Transverse colon (tissue), 4 donors: ENCODE results near the gene CTNNA1. TPM values are rescaled to one million over a fixed set of nuclear protein-coding genes. Genes with fewer than 3 reads are reported as not detected.

Experiments used
- DNase-seq: peaks from one replicate; pipeline ENCODE4 v3.0.0-alpha.2; 2019
- H3K27ac ChIP-seq, 4 donors: fragments of 200-600 bp; sonication (generic); 2 replicates each; pipeline ENCODE4 v1.5.1; 2016 to 2018; ENCODE audit warnings: inconsistent platforms in 4 of 4
- H3K27me3 ChIP-seq: fragments of 200-600 bp; sonication (generic); 2 replicates; pipeline ENCODE4 v1.5.1; 2017; ENCODE audit warnings: inconsistent platforms
- H3K36me3 ChIP-seq, 4 donors: fragments of 200-600 bp; sonication (generic); 2 replicates each; pipeline ENCODE4 v1.5.1; 2017 to 2019; ENCODE audit warnings: inconsistent platforms in 4 of 4
- H3K4me1 ChIP-seq, 4 donors: fragments of 200-600 bp; sonication (generic); 2 replicates each; pipeline ENCODE4 v1.5.1; 2017 to 2020; ENCODE audit warnings: inconsistent platforms in 4 of 4
- H3K4me3 ChIP-seq, 4 donors: fragments of 200-600 bp; sonication (generic); 1 replicate in 1 of 4; 2 replicates in 3 of 4; pipeline versions ENCODE4 v1.5.1 to v1.6.1; 2017 to 2019; ENCODE audit warnings: inconsistent platforms in 4 of 4
- H3K9me3 ChIP-seq, 2 donors: fragments of 200-600 bp; sonication (generic); 2 replicates each; pipeline ENCODE4 v1.5.1; 2017 to 2019; ENCODE audit warnings: inconsistent platforms in 2 of 2
- CTCF ChIP-seq, 5 experiments: fragments of 200-600 bp in 3 of 5; fragments of 450-650 bp in 2 of 5; sonication (generic) in 3 of 5; IDR thresholded peaks; 1 replicate in 2 of 5; 2 replicates in 3 of 5; pipeline ENCODE4 v1.5.1; 2016 to 2017; ENCODE audit warnings: antibody characterized with exemption in 5 of 5, inconsistent platforms in 3 of 5, mild to moderate bottlenecking in 2 of 5, moderate library complexity in 1 of 5
- EP300 ChIP-seq: sonication (generic); formaldehyde crosslinking; IDR thresholded peaks from one replicate; pipeline ENCODE4 v1.6.1; 2017; ENCODE audit warnings: antibody characterized with exemption, low read depth
- POLR2A ChIP-seq: fragments of 450-650 bp; IDR thresholded peaks from one replicate; pipeline ENCODE4 v1.6.1; 2016; ENCODE audit warnings: antibody characterized with exemption, mild to moderate bottlenecking, moderate library complexity
- POLR2AphosphoS5 ChIP-seq, 3 donors: sonication (generic); formaldehyde crosslinking; IDR thresholded peaks; one replicate each; pipeline ENCODE4 v1.6.1; 2016; ENCODE audit warnings: antibody characterized with exemption in 3 of 3
- WGBS, 2 donors: methylation state at CpG; one replicate each; pipeline ENCODE4 v1.1.5; 2018; ENCODE audit warnings: low coverage in 1 of 2; 5-methylcytosine and 5-hydroxymethylcytosine counted together
- in situ Hi-C, 4 donors: fragments of 200-750 bp; cut with MboI; loops; one replicate each; pipeline versions ENCODE4 v1.15.0 to v1.15.1; 2017; ENCODE audit warnings: low sequenced_read_pairs in 3 of 4, low pct_ligation_motif_present in 1 of 4, low pct_unique_long_range_greater_than_20kb in 1 of 4
- intact Hi-C: fragments of 100-400 bp; cut with DNase I; formaldehyde crosslinking; loops from one replicate; pipeline ENCODE4 v1.15.1; 2023; ENCODE audit warnings: low total_unique reads
- total RNA-seq, 4 donors: library from RNA; depleted of rRNA; stranded (reverse); fragments of >200 nt; gene quantifications; one replicate each; pipeline ENCODE4 v1.1.0, GENCODE V29; 2016

CTNNA1 gene
- total RNA-seq, 4 donors from 2014 or later, result 272 to 381 (median 316) TPM

- WGBS, 2 donors, result 82% methylated on average over 2 of the region's 2 CpGs; no CpG with 5 or more reads in 1 of the 2 donors
- Histone ChIP-seq H3K36me3 (no peaks in the 10 kb centered on the region), H3K27me3 (no peaks in the 10 kb centered on the region), H3K4me1 (peaks cover 0 to 44% (median 14%) of the 10 kb centered on the region in 4 donors), H3K9me3 (no peaks in the 10 kb centered on the region), H3K27ac (no peak overlapping the region), H3K4me3 (no peak overlapping the region)
- intact Hi-C loops, result no loop called here
- no peak for TF ChIP-seq CTCF (IDR thresholded peaks at IDR 0.05)
- TF ChIP-seq EP300, result no peak
- TF ChIP-seq POLR2AphosphoS5 (IDR thresholded peaks at IDR 0.05), result no peak
- no peak for TF ChIP-seq POLR2A
- in situ Hi-C loops, result no loop called here
- DNase-seq, result no peak
These were observed 212.4 kb downstream of the CTNNA1 start for GRCh38 chr5:138965626-138966025.

GRCh38 chr5:138966236-138966985, 213.2 kb downstream of the CTNNA1 start:
- H3K27me3 ChIP-seq, result no peaks in the 10 kb centered on the region
- intact Hi-C loops (no loop called here), in situ Hi-C loops (no loop called here)

GRCh38 chr5:138967791-138968448, 214.7 kb downstream of the CTNNA1 start:
- Histone ChIP-seq H3K9me3 (no peaks in the 10 kb centered on the region), H3K27me3 (no peaks in the 10 kb centered on the region), H3K36me3 (no peaks in the 10 kb centered on the region), H3K4me1 (peaks cover 0 to 44% (median 14%) of the 10 kb centered on the region in 4 donors), H3K27ac (peak overlapping the region in 3 of 4 donors; percentile 8 to 34 (median 18)), H3K4me3 (no peak overlapping the region)
- in situ Hi-C loops, result no loop called here
- TF ChIP-seq POLR2AphosphoS5 (IDR thresholded peaks at IDR 0.05) (peak in 1 of 3 donors; percentile 55), POLR2A (no peak)
- WGBS, 2 donors, result 63 to 100% methylated on average over 1 to 10 of the region's 10 CpGs
- intact Hi-C loops, result no loop called here
- DNase-seq, result peak; percentile 87

More at GRCh38 chr5:138966236-138966985, 213.2 kb downstream of the CTNNA1 start:
- no peak for DNase-seq
- 97% methylated on average over 9 of the region's 10 CpGs; no CpG with 5 or more reads in 1 of the 2 donors for WGBS, 2 donors
- Histone ChIP-seq H3K4me3 (no peak overlapping the region), H3K36me3 (no peaks in the 10 kb centered on the region), H3K9me3 (no peaks in the 10 kb centered on the region), H3K4me1 (peaks cover 0 to 50% (median 14%) of the 10 kb centered on the region in 4 donors), H3K27ac (no peak overlapping the region)
- TF ChIP-seq POLR2AphosphoS5 (IDR thresholded peaks at IDR 0.05) (no peak), EP300 (no peak), POLR2A (no peak), CTCF (IDR thresholded peaks at IDR 0.05) (no peak)

- DNase-seq, result no peak
- TF ChIP-seq CTCF (IDR thresholded peaks at IDR 0.05), result no peak
- TF ChIP-seq POLR2AphosphoS5 (IDR thresholded peaks at IDR 0.05), result no peak
- no peak for TF ChIP-seq EP300
- TF ChIP-seq POLR2A, result no peak
- peaks cover 0 to 43% (median 14%) of the 10 kb centered on the region in 4 donors for H3K4me1 ChIP-seq
- in situ Hi-C loops, result no loop called here
- intact Hi-C loops, result no loop called here
- 83% methylated on average over 4 of the region's 4 CpGs; no CpG with 5 or more reads in 1 of the 2 donors for WGBS, 2 donors
- no peaks in the 10 kb centered on the region for H3K27me3 ChIP-seq
- H3K27ac ChIP-seq, result no peak overlapping the region
- H3K36me3 ChIP-seq, result no peaks in the 10 kb centered on the region
- H3K4me3 ChIP-seq, result no peak overlapping the region
- H3K9me3 ChIP-seq, result no peaks in the 10 kb centered on the region
These were observed 215.4 kb downstream of the CTNNA1 start for GRCh38 chr5:138968601-138969000.
